T1000 (cell line): ENCODE results near the gene TRIO.
A peak's percentile ranks its signal among the peaks of the same experiment; 100 is the strongest.

Experiments used
- DNase-seq: peaks from one replicate; lab custom pipeline; 2025; ENCODE audit warnings: mixed read lengths; lab: John Stamatoyannopoulos, UW

TRIO gene

GRCh38 chr5:14488709-14489108, 345.6 kb downstream of the TRIO start:
- DNase-seq = no peak

GRCh38 chr5:14489643-14490042, 346.5 kb downstream of the TRIO start:
- no peak for DNase-seq

GRCh38 chr5:14490309-14490711, 347.2 kb downstream of the TRIO start:
- DNase-seq = no peak

- peak; percentile 48 for DNase-seq
Measured at GRCh38 chr5:14491015-14491915, 348.1 kb downstream of the TRIO start.

GRCh38 chr5:14492331-14492964, 349.3 kb downstream of the TRIO start:
- no peak for DNase-seq

- DNase-seq = no peak
Measured at GRCh38 chr5:14495301-14495700, 352.2 kb downstream of the TRIO start.

- no peak for DNase-seq
Measured at GRCh38 chr5:14497311-14497710, 354.2 kb downstream of the TRIO start.

GRCh38 chr5:14501353-14502293, 358.5 kb downstream of the TRIO start:
- no peak for DNase-seq

GRCh38 chr5:14502294-14502690, 359.1 kb downstream of the TRIO start:
- DNase-seq = no peak

- DNase-seq = no peak
Measured at GRCh38 chr5:14503017-14503680, 360.0 kb downstream of the TRIO start.

GRCh38 chr5:14503681-14504331, 360.7 kb downstream of the TRIO start:
- DNase-seq = no peak

- DNase-seq = no peak
Measured at GRCh38 chr5:14504332-14504727, 361.2 kb downstream of the TRIO start.

- no peak for DNase-seq
Measured at GRCh38 chr5:14504816-14505215, 361.7 kb downstream of the TRIO start.

- no peak for DNase-seq
Measured at GRCh38 chr5:14505310-14506139, 362.4 kb downstream of the TRIO start.

GRCh38 chr5:14506140-14506538, 363.0 kb downstream of the TRIO start:
- DNase-seq = no peak

- DNase-seq = no peak
Measured at GRCh38 chr5:14506661-14507060, 363.5 kb downstream of the TRIO start.

GRCh38 chr5:14507156-14507941, 364.2 kb downstream of the TRIO start:
- no peak for DNase-seq

GRCh38 chr5:14508046-14508445, 364.9 kb downstream of the TRIO start:
- DNase-seq = no peak

- no peak for DNase-seq
Measured at GRCh38 chr5:14509556-14509955, 366.4 kb downstream of the TRIO start.
